Measurements from ENCODE around the gene DNAH1. TPM values are rescaled to one million over a fixed set of nuclear protein-coding genes. Genes with fewer than 3 reads are reported as not detected.
"Not testable (repeated sequence)": the region's sequence is repeated elsewhere in the genome, so short reads cannot be mapped to it uniquely, and the experiment has no call there.

The DNAH1 gene
- total and polyA plus RNA-seq, 2 experiments from 2014 or later: 4.0 to 4.2 TPM

DNA sequence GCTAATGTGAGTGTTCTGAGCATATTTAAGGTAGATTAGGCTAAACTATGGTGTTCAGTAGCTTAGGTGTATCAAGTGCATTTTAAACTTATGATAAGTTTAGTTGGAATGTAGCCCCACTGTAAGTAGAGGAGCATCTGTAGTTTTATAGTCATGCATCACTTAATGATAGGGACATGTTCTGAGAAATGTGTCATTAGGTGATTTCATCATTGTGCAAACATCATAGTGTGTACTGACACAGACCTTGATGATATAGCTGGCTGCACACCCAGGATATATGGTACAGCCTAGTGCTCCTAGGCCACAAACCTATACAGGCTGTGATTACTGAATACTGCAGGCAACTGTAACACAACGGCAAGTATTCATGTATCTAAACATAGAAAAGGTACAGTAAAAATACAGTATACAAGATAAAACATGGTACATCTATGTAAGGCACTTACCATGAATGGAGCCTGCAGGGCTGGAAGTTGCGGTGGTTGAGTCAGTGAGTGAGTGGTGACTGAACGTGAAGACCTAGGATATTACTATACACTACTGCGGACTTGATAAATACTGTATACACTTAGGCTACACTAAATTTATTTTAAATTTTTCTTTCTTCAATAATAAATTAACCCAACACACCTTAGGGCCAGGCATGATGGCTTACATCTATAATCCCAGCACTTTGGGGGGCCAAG, 17.9 kb downstream of the DNAH1 start:
- H3K4me3 ChIP-seq: no peak overlapping the region
- H3K27me3 ChIP-seq: no peaks in the 10 kb centered on the region
- H3K79me2 ChIP-seq: no peaks in the 10 kb centered on the region
- 91% methylated on average over 4 of the region's 4 CpGs for WGBS (ENCODE audit: low lambda C conversion rate, missing lambda C conversion rate)
- H3K4me2 ChIP-seq: no peak overlapping the region
- TF ChIP-seq, protein P1, sequence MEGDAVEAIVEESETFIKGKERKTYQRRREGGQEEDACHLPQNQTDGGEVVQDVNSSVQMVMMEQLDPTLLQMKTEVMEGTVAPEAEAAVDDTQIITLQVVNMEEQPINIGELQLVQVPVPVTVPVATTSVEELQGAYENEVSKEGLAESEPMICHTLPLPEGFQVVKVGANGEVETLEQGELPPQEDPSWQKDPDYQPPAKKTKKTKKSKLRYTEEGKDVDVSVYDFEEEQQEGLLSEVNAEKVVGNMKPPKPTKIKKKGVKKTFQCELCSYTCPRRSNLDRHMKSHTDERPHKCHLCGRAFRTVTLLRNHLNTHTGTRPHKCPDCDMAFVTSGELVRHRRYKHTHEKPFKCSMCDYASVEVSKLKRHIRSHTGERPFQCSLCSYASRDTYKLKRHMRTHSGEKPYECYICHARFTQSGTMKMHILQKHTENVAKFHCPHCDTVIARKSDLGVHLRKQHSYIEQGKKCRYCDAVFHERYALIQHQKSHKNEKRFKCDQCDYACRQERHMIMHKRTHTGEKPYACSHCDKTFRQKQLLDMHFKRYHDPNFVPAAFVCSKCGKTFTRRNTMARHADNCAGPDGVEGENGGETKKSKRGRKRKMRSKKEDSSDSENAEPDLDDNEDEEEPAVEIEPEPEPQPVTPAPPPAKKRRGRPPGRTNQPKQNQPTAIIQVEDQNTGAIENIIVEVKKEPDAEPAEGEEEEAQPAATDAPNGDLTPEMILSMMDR (IDR thresholded peaks at IDR 0.05; ENCODE audit: poor library complexity): no peak
- TF ChIP-seq EZH2phosphoT487 (IDR thresholded peaks at IDR 0.05; ENCODE audit: low read depth, severe bottlenecking, unreplicated experiment): no peak
- TF ChIP-seq EZH2 (IDR thresholded peaks at IDR 0.05; ENCODE audit: borderline replicate concordance): no peak
- no peak overlapping the region for H2AFZ ChIP-seq
- peaks cover 8% of the 10 kb centered on the region for H3K4me1 ChIP-seq (ENCODE audit: insufficient read depth)
- H3K9me3 ChIP-seq (ENCODE audit: low read depth): no peaks in the 10 kb centered on the region
- no peaks in the 10 kb centered on the region for H3K36me3 ChIP-seq (replicated peaks; ENCODE audit: insufficient read depth, low read depth)
- peak overlapping the region; percentile 63 for H3K27ac ChIP-seq
- DNase-seq (ENCODE audit: low spot score): peak; percentile 24
- no peaks in the 10 kb centered on the region for H3K9me2 ChIP-seq (replicated peaks; ENCODE audit: insufficient read depth)
- H4K20me1 ChIP-seq (ENCODE audit: insufficient read depth, poor library complexity, severe bottlenecking): no peaks in the 10 kb centered on the region

DNA sequence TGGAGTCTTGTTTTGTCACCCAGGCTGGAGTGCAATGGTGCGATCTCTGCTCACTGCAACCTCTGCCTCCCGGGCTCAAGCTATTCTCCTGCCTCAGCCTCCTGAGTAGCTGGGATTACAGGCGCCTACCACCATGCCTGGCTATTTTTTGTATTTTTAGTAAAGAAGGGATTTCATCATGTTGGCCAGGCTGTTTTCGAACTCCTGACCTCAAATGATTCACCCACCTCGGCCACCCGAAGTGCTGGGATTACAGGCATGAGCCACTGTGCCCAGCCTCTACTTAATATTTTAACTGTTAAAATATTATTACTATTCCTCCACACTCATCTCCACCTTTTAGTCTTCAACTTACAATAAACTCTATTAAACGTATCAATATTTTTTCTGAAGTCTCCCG, 22.0 kb downstream of the DNAH1 start:
- H3K9me3 ChIP-seq (ENCODE audit: low read depth); H3K36me3 ChIP-seq (replicated peaks; ENCODE audit: insufficient read depth, low read depth); H3K79me2 ChIP-seq; H3K27me3 ChIP-seq; H4K20me1 ChIP-seq (ENCODE audit: insufficient read depth, poor library complexity, severe bottlenecking); H3K4me2 ChIP-seq; H2AFZ ChIP-seq; H3K4me1 ChIP-seq (ENCODE audit: insufficient read depth); H3K9me2 ChIP-seq (replicated peaks; ENCODE audit: insufficient read depth); DNase-seq (ENCODE audit: low spot score); H3K4me3 ChIP-seq; H3K27ac ChIP-seq: not testable (repeated sequence)
- 86% methylated on average over 8 of the region's 8 CpGs for WGBS (ENCODE audit: low lambda C conversion rate, missing lambda C conversion rate)

DNA sequence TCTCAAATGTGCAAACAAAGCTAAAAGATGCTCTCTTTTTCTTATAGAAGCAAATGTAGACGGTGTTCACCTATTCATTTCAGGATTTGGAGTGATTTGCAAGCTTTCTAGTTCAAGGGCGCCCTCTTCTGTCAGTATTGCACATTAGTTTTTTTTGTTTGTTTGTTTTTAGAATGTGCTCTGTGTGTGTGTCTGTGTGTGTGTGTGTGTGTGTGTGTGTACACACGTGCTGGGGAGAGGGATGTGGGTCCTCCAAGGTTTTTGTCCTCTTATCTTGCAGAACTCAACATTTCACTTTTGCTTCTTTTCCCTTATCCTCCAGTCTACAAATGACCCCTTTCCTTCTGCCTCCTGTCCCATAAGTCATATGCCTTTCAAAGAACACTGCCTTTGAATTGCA, 23.5 kb downstream of the DNAH1 start:
- DNase-seq (ENCODE audit: low spot score): peak; percentile 78
- Histone ChIP-seq H3K4me1 (ENCODE audit: insufficient read depth) (peaks cover 1% of the 10 kb centered on the region), H3K27ac (no peak overlapping the region), H3K79me2 (no peaks in the 10 kb centered on the region), H3K4me3 (no peak overlapping the region), H3K9me2 (replicated peaks; ENCODE audit: insufficient read depth) (no peaks in the 10 kb centered on the region), H3K27me3 (no peaks in the 10 kb centered on the region), H3K36me3 (replicated peaks; ENCODE audit: insufficient read depth, low read depth) (no peaks in the 10 kb centered on the region), H3K4me2 (no peak overlapping the region), H3K9me3 (ENCODE audit: low read depth) (no peaks in the 10 kb centered on the region), H4K20me1 (ENCODE audit: insufficient read depth, poor library complexity, severe bottlenecking) (no peaks in the 10 kb centered on the region), H2AFZ (no peak overlapping the region)
- TF ChIP-seq EZH2 (IDR thresholded peaks at IDR 0.05; ENCODE audit: borderline replicate concordance): no peak
- TF ChIP-seq EZH2phosphoT487 (IDR thresholded peaks at IDR 0.05; ENCODE audit: low read depth, severe bottlenecking, unreplicated experiment): no peak
- TF ChIP-seq, protein P1 (IDR thresholded peaks at IDR 0.05; ENCODE audit: poor library complexity): peak; percentile 91
- WGBS (ENCODE audit: low lambda C conversion rate, missing lambda C conversion rate): 3% methylated on average over 3 of the region's 3 CpGs

DNA sequence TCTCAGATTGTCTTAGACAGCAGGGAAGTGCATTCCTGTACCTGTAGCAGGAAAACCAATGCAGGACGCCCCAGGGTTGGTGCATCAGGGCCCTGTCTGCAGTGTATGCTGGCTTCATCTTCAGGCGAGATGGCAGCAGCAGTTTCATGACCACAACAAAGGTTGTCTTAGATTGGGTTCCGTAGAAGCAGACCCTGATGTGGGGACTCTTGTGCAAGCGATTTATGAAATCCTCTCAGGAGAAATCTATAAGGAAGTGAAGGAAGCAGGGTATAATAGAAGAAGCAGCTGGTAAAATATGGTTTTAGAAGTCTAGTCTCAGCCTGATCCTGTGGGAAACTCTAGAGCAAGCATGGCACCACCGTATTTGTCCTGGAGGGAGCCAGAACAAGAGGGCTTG, 25.0 kb downstream of the DNAH1 start:
- H3K9me3 ChIP-seq (ENCODE audit: low read depth): no peaks in the 10 kb centered on the region
- H3K4me2 ChIP-seq: no peak overlapping the region
- 87% methylated on average over 5 of the region's 5 CpGs for WGBS (ENCODE audit: low lambda C conversion rate, missing lambda C conversion rate)
- no peaks in the 10 kb centered on the region for H4K20me1 ChIP-seq (ENCODE audit: insufficient read depth, poor library complexity, severe bottlenecking)
- TF ChIP-seq EZH2 (IDR thresholded peaks at IDR 0.05; ENCODE audit: borderline replicate concordance) (no peak), EZH2phosphoT487 (IDR thresholded peaks at IDR 0.05; ENCODE audit: low read depth, severe bottlenecking, unreplicated experiment) (no peak)
- TF ChIP-seq, protein P1 (IDR thresholded peaks at IDR 0.05; ENCODE audit: poor library complexity): no peak
- DNase-seq (ENCODE audit: low spot score): no peak
- no peak overlapping the region for H3K27ac ChIP-seq
- no peaks in the 10 kb centered on the region for H3K27me3 ChIP-seq
- no peaks in the 10 kb centered on the region for H3K79me2 ChIP-seq
- H3K4me3 ChIP-seq: no peak overlapping the region
- no peaks in the 10 kb centered on the region for H3K9me2 ChIP-seq (replicated peaks; ENCODE audit: insufficient read depth)
- H2AFZ ChIP-seq: no peak overlapping the region
- H3K4me1 ChIP-seq (ENCODE audit: insufficient read depth): no peaks in the 10 kb centered on the region
- H3K36me3 ChIP-seq (replicated peaks; ENCODE audit: insufficient read depth, low read depth): no peaks in the 10 kb centered on the region

Measured in hepatocyte (in vitro differentiated cells).